CD14-positive monocyte (primary cell): ENCODE results near the gene SLC7A5. TPM values are rescaled to one million over a fixed set of nuclear protein-coding genes. Genes with fewer than 3 reads are reported as not detected.
A peak's percentile ranks its signal among the peaks of the same experiment; 100 is the strongest.

Source experiments
- DNase-seq, 3 donors: peaks; one replicate each; pipeline ENCODE4 v3.0.0-alpha.2; 2011 to 2022
- H2AFZ ChIP-seq: 2 replicates; pipeline ENCODE4 v1.6.0; 2012; ENCODE audit warnings: mild to moderate bottlenecking, low read depth, low read length, inconsistent platforms; ENCODE audit not compliant: insufficient read depth, poor library complexity, severe bottlenecking
- H3K27ac ChIP-seq, 2 donors: 1 replicate in 1 of 2; 2 replicates in 1 of 2; pipeline ENCODE4 v1.5.1; 2012 to 2013; ENCODE audit warnings: low read length in 2 of 2, control low read depth in 1 of 2, inconsistent platforms in 1 of 2, low read depth in 1 of 2, mild to moderate bottlenecking in 1 of 2
- H3K27me3 ChIP-seq, 2 donors: one replicate each; pipeline versions ENCODE4 v1.6.0 to v1.6.1; 2011 to 2013; ENCODE audit warnings: low read length in 2 of 2; ENCODE audit not compliant: control insufficient read depth in 2 of 2, insufficient read depth in 2 of 2
- H3K36me3 ChIP-seq, 2 donors: replicated peaks in 1 of 2; 1 replicate in 1 of 2; 2 replicates in 1 of 2; pipeline versions ENCODE4 v1.5.1 to v1.6.1; 2012 to 2013; ENCODE audit warnings: low read length in 2 of 2, control low read depth in 1 of 2, inconsistent platforms in 1 of 2, mild to moderate bottlenecking in 1 of 2; ENCODE audit not compliant: insufficient read depth in 2 of 2, control insufficient read depth in 1 of 2
- H3K4me1 ChIP-seq, 2 donors: 1 replicate in 1 of 2; 2 replicates in 1 of 2; pipeline versions ENCODE4 v1.5.1 to v1.6.1; 2012 to 2013; ENCODE audit warnings: low read length in 2 of 2, control low read depth in 1 of 2, inconsistent platforms in 1 of 2, mild to moderate bottlenecking in 1 of 2, moderate library complexity in 1 of 2; ENCODE audit not compliant: insufficient read depth in 2 of 2, control insufficient read depth in 1 of 2
- H3K4me2 ChIP-seq: replicated peaks from 2 replicates; pipeline ENCODE3; 2012; ENCODE audit warnings: low read length, moderate library complexity, mild to moderate bottlenecking; ENCODE audit not compliant: poor library complexity, severe bottlenecking; ENCODE audit errors: extremely low read depth
- H3K4me3 ChIP-seq, 3 experiments: fragments of 200-600 bp in 1 of 3; sonication (generic) in 1 of 3; replicated peaks in 1 of 3; 1 replicate in 2 of 3; 2 replicates in 1 of 3; pipeline ENCODE4 v1.5.1; 2011 to 2013; ENCODE audit warnings: low read length in 3 of 3, mild to moderate bottlenecking in 3 of 3, control low read depth in 2 of 3, low read depth in 2 of 3, inconsistent platforms in 1 of 3, moderate library complexity in 1 of 3
- H3K79me2 ChIP-seq: 2 replicates; pipeline ENCODE4 v1.6.0; 2012; ENCODE audit warnings: mild to moderate bottlenecking, control low read depth, inconsistent platforms, low read length, moderate library complexity; ENCODE audit not compliant: insufficient read depth
- H3K9ac ChIP-seq: 2 replicates; pipeline ENCODE4 v1.6.0; 2017; ENCODE audit warnings: low read length, mild to moderate bottlenecking; ENCODE audit not compliant: insufficient read depth, poor library complexity, severe bottlenecking
- H3K9me3 ChIP-seq, 2 donors: replicated peaks in 1 of 2; 1 replicate in 1 of 2; 2 replicates in 1 of 2; pipeline versions ENCODE4 v1.5.1 to v1.6.1; 2012 to 2013; ENCODE audit warnings: low read length in 2 of 2, control low read depth in 1 of 2; ENCODE audit not compliant: control insufficient read depth in 1 of 2, insufficient read depth in 1 of 2
- H4K20me1 ChIP-seq: 2 replicates; pipeline ENCODE4 v1.6.0; 2012; ENCODE audit warnings: mild to moderate bottlenecking, low read length, control low read depth, moderate library complexity; ENCODE audit not compliant: insufficient read depth
- H3K27ac Mint-ChIP-seq, 7 donors: one replicate each; pipeline ENCODE4 v1.8.0; 2020; ENCODE audit warnings: mild to moderate bottlenecking in 7 of 7, mixed read lengths in 7 of 7, moderate library complexity in 6 of 7, inconsistent platforms in 2 of 7
- H3K27me3 Mint-ChIP-seq, 3 donors: one replicate each; pipeline ENCODE4 v1.8.0; 2021 to 2022; ENCODE audit warnings: low read depth in 3 of 3, mild to moderate bottlenecking in 3 of 3, mixed read lengths in 3 of 3, moderate library complexity in 3 of 3, inconsistent platforms in 1 of 3
- H3K36me3 Mint-ChIP-seq, 2 donors: one replicate each; pipeline ENCODE4 v1.8.0; 2020; ENCODE audit warnings: mixed read lengths in 2 of 2, inconsistent platforms in 1 of 2, mild to moderate bottlenecking in 1 of 2
- H3K4me1 Mint-ChIP-seq: one replicate; pipeline ENCODE4 v1.8.0; 2020; ENCODE audit warnings: mild to moderate bottlenecking, mixed read lengths
- H3K4me3 Mint-ChIP-seq, 2 donors: one replicate each; pipeline ENCODE4 v1.8.0; 2020; ENCODE audit warnings: mild to moderate bottlenecking in 2 of 2, mixed read lengths in 2 of 2, moderate library complexity in 1 of 2
- H3K9me3 Mint-ChIP-seq, 7 donors: one replicate each; pipeline ENCODE4 v1.8.0; 2020 to 2022; ENCODE audit warnings: mixed read lengths in 7 of 7, mild to moderate bottlenecking in 6 of 7, moderate library complexity in 6 of 7, inconsistent platforms in 2 of 7
- WGBS: methylation state at CpG from one replicate; pipeline ENCODE4 v1.1.5; 2013; ENCODE audit warnings: missing lambda C conversion rate; ENCODE audit not compliant: insufficient coverage; 5-methylcytosine and 5-hydroxymethylcytosine counted together
- intact Hi-C, 2 donors: fragments of 100-400 bp; cut with micrococcal nuclease; formaldehyde crosslinking; loops; one replicate each; pipeline versions ENCODE4 v1.15.0 to v1.15.1; 2023
- polyA plus RNA-seq, 3 donors: library from polyadenylated mRNA; depleted of rRNA in 1 of 3; unstranded in 2 of 3; stranded (reverse) in 1 of 3; fragments of 300-500 nt in 2 of 3; fragments of >200 nt in 1 of 3; fragmentation: Illumina TruSeq in 2 of 3; gene quantifications; 1 replicate in 2 of 3; 2 replicates in 1 of 3; pipeline ENCODE4 v1.2.3, GENCODE V29; 2012 to 2021
- TF ChIP-seq, protein P1 (sequence below): fragments of 200-600 bp; IDR thresholded peaks from one replicate; pipeline ENCODE4 v1.8.0; 2022; ENCODE audit warnings: antibody characterized with exemption, mild to moderate bottlenecking

The SLC7A5 gene
- polyA plus RNA-seq, 3 donors = 0.40 to 5.8 (median 1.1) TPM

GRCh38 chr16:87834668-87835473 is 34.4 kb downstream of the SLC7A5 start:
- Mint-ChIP-seq H3K27me3 (no peaks in the 10 kb centered on the region), H3K4me3 (no peak overlapping the region), H3K27ac (peak overlapping the region in 1 of 7 donors; percentile 41), H3K36me3 (peaks cover 31 to 40% of the 10 kb centered on the region in 2 donors), H3K4me1 (peaks cover 10% of the 10 kb centered on the region), H3K9me3 (no peaks in the 10 kb centered on the region)
- Histone ChIP-seq H3K79me2 (no peaks in the 10 kb centered on the region), H3K36me3 (peaks cover 0 to 28% of the 10 kb centered on the region in 2 donors), H3K27ac (no peak overlapping the region), H3K4me2 (no peak overlapping the region), H3K9ac (no peak overlapping the region), H3K4me1 (peaks cover 4 to 6% of the 10 kb centered on the region in 2 donors), H3K27me3 (no peaks in the 10 kb centered on the region), H3K4me3 (no peak overlapping the region), H4K20me1 (no peaks in the 10 kb centered on the region), H3K9me3 (no peaks in the 10 kb centered on the region), H2AFZ (no peak overlapping the region)
- intact Hi-C loops = no loop called here
- 91% methylated on average over 17 of the region's 24 CpGs for WGBS
- TF ChIP-seq, protein P1, sequence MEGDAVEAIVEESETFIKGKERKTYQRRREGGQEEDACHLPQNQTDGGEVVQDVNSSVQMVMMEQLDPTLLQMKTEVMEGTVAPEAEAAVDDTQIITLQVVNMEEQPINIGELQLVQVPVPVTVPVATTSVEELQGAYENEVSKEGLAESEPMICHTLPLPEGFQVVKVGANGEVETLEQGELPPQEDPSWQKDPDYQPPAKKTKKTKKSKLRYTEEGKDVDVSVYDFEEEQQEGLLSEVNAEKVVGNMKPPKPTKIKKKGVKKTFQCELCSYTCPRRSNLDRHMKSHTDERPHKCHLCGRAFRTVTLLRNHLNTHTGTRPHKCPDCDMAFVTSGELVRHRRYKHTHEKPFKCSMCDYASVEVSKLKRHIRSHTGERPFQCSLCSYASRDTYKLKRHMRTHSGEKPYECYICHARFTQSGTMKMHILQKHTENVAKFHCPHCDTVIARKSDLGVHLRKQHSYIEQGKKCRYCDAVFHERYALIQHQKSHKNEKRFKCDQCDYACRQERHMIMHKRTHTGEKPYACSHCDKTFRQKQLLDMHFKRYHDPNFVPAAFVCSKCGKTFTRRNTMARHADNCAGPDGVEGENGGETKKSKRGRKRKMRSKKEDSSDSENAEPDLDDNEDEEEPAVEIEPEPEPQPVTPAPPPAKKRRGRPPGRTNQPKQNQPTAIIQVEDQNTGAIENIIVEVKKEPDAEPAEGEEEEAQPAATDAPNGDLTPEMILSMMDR = no peak
- DNase-seq = no peak

- Histone ChIP-seq H3K36me3 (peaks cover 0 to 22% of the 10 kb centered on the region in 2 donors), H3K4me3 (no peak overlapping the region), H4K20me1 (no peaks in the 10 kb centered on the region), H3K4me1 (peaks cover 4 to 6% of the 10 kb centered on the region in 2 donors), H3K27me3 (no peaks in the 10 kb centered on the region), H3K79me2 (no peaks in the 10 kb centered on the region), H3K9ac (no peak overlapping the region), H3K4me2 (no peak overlapping the region), H3K27ac (no peak overlapping the region), H2AFZ (no peak overlapping the region), H3K9me3 (no peaks in the 10 kb centered on the region)
- Mint-ChIP-seq H3K4me1 (peaks cover 10% of the 10 kb centered on the region), H3K9me3 (no peaks in the 10 kb centered on the region), H3K27ac (peak overlapping the region in 1 of 7 donors; percentile 80), H3K4me3 (no peak overlapping the region), H3K36me3 (peaks cover 26 to 33% of the 10 kb centered on the region in 2 donors), H3K27me3 (no peaks in the 10 kb centered on the region)
- 97% methylated on average over 23 of the region's 23 CpGs for WGBS
- DNase-seq = no peak
- TF ChIP-seq, protein P1 = no peak
- intact Hi-C loops = no loop called here
Observed at GRCh38 chr16:87834005-87834667, 35.2 kb downstream of the SLC7A5 start.
